GM18526 (cell line): Measurements from ENCODE around the gene XRCC5.
A peak's percentile ranks its signal among the peaks of the same experiment; 100 is the strongest.

ENCODE experiments used
- POLR2A ChIP-seq: IDR thresholded peaks from 3 replicates; pipeline ENCODE4 v1.6.1; 2011; ENCODE audit not compliant: insufficient read length; ENCODE audit errors: extremely low read depth

Gene XRCC5

GRCh38 chr2:216108967-216109921 lies at the start of gene XRCC5:
Gene XRCC5 (plus strand): TSS chr2:216109348. CDS start chr2:216109437, 89 bp downstream.
- TF ChIP-seq POLR2A = peak; percentile 74

- no peak for TF ChIP-seq POLR2A
Observed at GRCh38 chr2:216064014-216064630, 45.0 kb upstream of the XRCC5 start.

- TF ChIP-seq POLR2A = no peak
Observed at GRCh38 chr2:216064665-216065064, 44.5 kb upstream of the XRCC5 start.

GRCh38 chr2:216066230-216066629 lies 42.9 kb upstream of the XRCC5 start:
- no peak for TF ChIP-seq POLR2A

GRCh38 chr2:216069028-216069427 lies 40.1 kb upstream of the XRCC5 start:
- no peak for TF ChIP-seq POLR2A

GRCh38 chr2:216070195-216070594 lies 39.0 kb upstream of the XRCC5 start:
- TF ChIP-seq POLR2A = no peak

- TF ChIP-seq POLR2A = no peak
Observed at GRCh38 chr2:216071111-216071851, 37.9 kb upstream of the XRCC5 start.

- no peak for TF ChIP-seq POLR2A
Observed at GRCh38 chr2:216072473-216072872, 36.7 kb upstream of the XRCC5 start.

- no peak for TF ChIP-seq POLR2A
Observed at GRCh38 chr2:216073773-216074172, 35.4 kb upstream of the XRCC5 start.

- TF ChIP-seq POLR2A = no peak
Observed at GRCh38 chr2:216074380-216074779, 34.8 kb upstream of the XRCC5 start.

- TF ChIP-seq POLR2A = no peak
Observed at GRCh38 chr2:216074794-216075193, 34.4 kb upstream of the XRCC5 start.

GRCh38 chr2:216075510-216076485 lies 33.4 kb upstream of the XRCC5 start:
- TF ChIP-seq POLR2A = no peak

- no peak for TF ChIP-seq POLR2A
Observed at GRCh38 chr2:216078776-216079175, 30.4 kb upstream of the XRCC5 start.

- no peak for TF ChIP-seq POLR2A
Observed at GRCh38 chr2:216081012-216081411, 28.1 kb upstream of the XRCC5 start.
